ENCODE results near the gene CEMP1.
A peak's percentile ranks its signal among the peaks of the same experiment; 100 is the strongest.

The CEMP1 gene

GRCh38 chr16:2518823-2519710 is 12.1 kb downstream of the CEMP1 start:
- no peak for DNase-seq

- no peak for DNase-seq
These were observed 13.1 kb downstream of the CEMP1 start for GRCh38 chr16:2517954-2518605.

GRCh38 chr16:2516391-2517240 is 14.6 kb downstream of the CEMP1 start:
- DNase-seq: no peak

- DNase-seq: no peak
These were observed 15.9 kb downstream of the CEMP1 start for GRCh38 chr16:2515180-2515851.

GRCh38 chr16:2514333-2515179 is 16.7 kb downstream of the CEMP1 start:
- DNase-seq: no peak

- DNase-seq: peak; percentile 81
These were observed 17.5 kb downstream of the CEMP1 start, which contains the start of gene ATP6V0C for GRCh38 chr16:2513405-2514332. Gene ATP6V0C, plus strand, starts transcription at chr16:2513952. Its CDS starts 152 bp downstream, at chr16:2514104.

- DNase-seq: no peak
These were observed 18.3 kb downstream of the CEMP1 start for GRCh38 chr16:2512735-2513404.

- DNase-seq: no peak
These were observed 19.0 kb downstream of the CEMP1 start for GRCh38 chr16:2511996-2512734.

GRCh38 chr16:2511128-2511800 is 19.9 kb downstream of the CEMP1 start:
- no peak for DNase-seq

GRCh38 chr16:2508722-2509400 is 22.3 kb downstream of the CEMP1 start:
- no peak for DNase-seq

GRCh38 chr16:2507665-2508064 is 23.5 kb downstream of the CEMP1 start:
- no peak for DNase-seq

GRCh38 chr16:2507052-2507659 is 24.1 kb downstream of the CEMP1 start:
- DNase-seq: no peak

GRCh38 chr16:2505695-2506094 is 25.5 kb downstream of the CEMP1 start:
- DNase-seq: no peak

GRCh38 chr16:2501946-2502895 is 29.0 kb downstream of the CEMP1 start:
- DNase-seq: no peak

GRCh38 chr16:2500918-2501750 is 30.1 kb downstream of the CEMP1 start:
- DNase-seq: peak; percentile 1
